Nephron progenitor cell (in vitro differentiated cells): Measurements from ENCODE around the gene P2RY6.

Experiments
- DNase-seq: peaks from one replicate; pipeline ENCODE4 v3.0.0; 2021
- H3K27ac Mint-ChIP-seq: 2 replicates; pipeline ENCODE4 v1.8.0; 2021; ENCODE audit warnings: mild to moderate bottlenecking, moderate library complexity, mixed read lengths
- H3K27me3 Mint-ChIP-seq: 2 replicates; pipeline ENCODE4 v1.8.0; 2021; ENCODE audit warnings: mild to moderate bottlenecking, low read depth, mixed read lengths; ENCODE audit not compliant: poor library complexity
- H3K36me3 Mint-ChIP-seq: 2 replicates; pipeline ENCODE4 v1.8.0; 2021; ENCODE audit warnings: low read depth, mixed read lengths
- H3K4me1 Mint-ChIP-seq: 2 replicates; pipeline ENCODE4 v1.8.0; 2021; ENCODE audit warnings: mixed read lengths
- H3K4me3 Mint-ChIP-seq: 2 replicates; pipeline ENCODE4 v1.8.0; 2021; ENCODE audit warnings: mild to moderate bottlenecking, moderate library complexity, mixed read lengths
- H3K9me3 Mint-ChIP-seq: 2 replicates; pipeline ENCODE4 v1.8.0; 2021; ENCODE audit warnings: mild to moderate bottlenecking, moderate library complexity, mixed read lengths
- TF ChIP-seq, protein P1 (sequence below): fragments of 200-600 bp; sonication (generic); IDR thresholded peaks from 2 replicates; pipeline ENCODE4 v1.5.0; 2021; ENCODE audit warnings: antibody characterized with exemption

P2RY6 gene

DNA sequence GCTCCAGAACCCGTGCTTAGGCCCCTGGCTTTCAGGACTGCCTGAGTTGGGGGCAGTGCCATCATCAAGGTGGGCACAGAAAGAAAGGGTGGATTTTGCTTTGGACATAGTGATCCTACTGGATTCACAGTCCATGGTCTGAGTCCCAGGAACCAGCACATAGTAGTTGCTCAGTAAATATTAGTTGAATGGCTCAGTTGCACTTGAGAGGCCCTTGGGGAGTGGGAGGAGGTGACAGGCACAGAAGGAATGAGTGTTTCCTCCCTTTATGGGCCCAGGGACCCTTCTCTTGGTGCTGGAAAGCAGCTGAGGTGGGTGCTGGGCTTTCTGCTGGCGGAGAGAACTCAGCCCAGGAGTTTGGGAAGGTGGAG lies 52.5 kb downstream of the P2RY6 start:
- TF ChIP-seq, protein P1, sequence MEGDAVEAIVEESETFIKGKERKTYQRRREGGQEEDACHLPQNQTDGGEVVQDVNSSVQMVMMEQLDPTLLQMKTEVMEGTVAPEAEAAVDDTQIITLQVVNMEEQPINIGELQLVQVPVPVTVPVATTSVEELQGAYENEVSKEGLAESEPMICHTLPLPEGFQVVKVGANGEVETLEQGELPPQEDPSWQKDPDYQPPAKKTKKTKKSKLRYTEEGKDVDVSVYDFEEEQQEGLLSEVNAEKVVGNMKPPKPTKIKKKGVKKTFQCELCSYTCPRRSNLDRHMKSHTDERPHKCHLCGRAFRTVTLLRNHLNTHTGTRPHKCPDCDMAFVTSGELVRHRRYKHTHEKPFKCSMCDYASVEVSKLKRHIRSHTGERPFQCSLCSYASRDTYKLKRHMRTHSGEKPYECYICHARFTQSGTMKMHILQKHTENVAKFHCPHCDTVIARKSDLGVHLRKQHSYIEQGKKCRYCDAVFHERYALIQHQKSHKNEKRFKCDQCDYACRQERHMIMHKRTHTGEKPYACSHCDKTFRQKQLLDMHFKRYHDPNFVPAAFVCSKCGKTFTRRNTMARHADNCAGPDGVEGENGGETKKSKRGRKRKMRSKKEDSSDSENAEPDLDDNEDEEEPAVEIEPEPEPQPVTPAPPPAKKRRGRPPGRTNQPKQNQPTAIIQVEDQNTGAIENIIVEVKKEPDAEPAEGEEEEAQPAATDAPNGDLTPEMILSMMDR = no peak
- no peak for DNase-seq
- no peak overlapping the region for H3K4me3 Mint-ChIP-seq
- peaks cover 95% of the 10 kb centered on the region for H3K4me1 Mint-ChIP-seq
- H3K27me3 Mint-ChIP-seq = peaks cover under 1% of the 10 kb centered on the region
- H3K36me3 Mint-ChIP-seq = peaks cover 11% of the 10 kb centered on the region
- H3K27ac Mint-ChIP-seq = peak overlapping the region; percentile 82
- no peaks in the 10 kb centered on the region for H3K9me3 Mint-ChIP-seq

DNA sequence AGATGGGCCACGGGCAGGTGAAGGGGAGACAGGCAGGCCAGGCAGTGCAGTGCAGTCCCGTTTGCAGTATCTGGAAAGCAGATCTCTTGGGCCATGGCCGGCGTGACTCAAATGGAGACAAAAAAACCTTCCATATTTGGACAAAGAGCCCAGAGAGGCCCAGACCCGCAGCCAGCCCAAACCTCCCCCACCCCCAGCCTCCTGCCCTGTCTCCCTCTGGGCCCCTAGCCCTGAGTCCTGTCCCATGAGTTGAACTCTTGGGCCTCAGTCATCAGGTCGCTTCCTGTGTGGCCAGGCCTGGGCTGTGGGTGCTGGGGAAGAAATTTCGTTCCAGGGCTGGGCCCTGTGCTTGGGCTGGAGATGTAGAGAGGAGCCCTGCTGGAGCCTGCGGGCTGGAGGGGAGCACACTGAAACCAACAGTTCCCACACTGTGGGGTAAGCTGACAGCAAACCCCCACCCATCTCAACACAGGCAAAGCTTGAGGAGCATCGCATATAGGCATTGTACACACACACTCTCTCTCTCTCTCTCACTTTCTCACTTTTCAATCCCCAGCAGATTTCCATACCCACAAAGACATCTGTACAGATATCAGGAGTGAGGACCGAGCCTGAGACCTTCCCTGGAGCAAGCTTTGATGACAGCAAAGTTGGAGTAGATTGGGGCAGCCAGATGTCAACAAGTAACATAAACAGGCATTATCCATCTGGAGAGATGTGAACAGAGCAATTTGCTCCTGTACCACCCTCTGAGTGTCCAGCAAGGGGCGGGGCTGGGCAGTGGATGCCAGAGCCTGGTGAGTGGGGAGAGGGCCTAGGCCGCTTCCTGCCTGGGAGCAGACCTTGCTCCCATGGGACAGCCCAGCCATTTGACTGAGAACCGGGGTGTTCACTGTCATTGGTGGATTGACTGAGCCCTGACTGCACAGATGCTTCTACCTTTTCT lies 53.2 kb downstream of the P2RY6 start:
- H3K27ac Mint-ChIP-seq = peak overlapping the region; percentile 82
- H3K9me3 Mint-ChIP-seq = no peaks in the 10 kb centered on the region
- H3K27me3 Mint-ChIP-seq = no peaks in the 10 kb centered on the region
- TF ChIP-seq, protein P1 = no peak
- H3K4me3 Mint-ChIP-seq = peak overlapping the region; percentile 37
- H3K4me1 Mint-ChIP-seq = peaks cover 95% of the 10 kb centered on the region
- DNase-seq = no peak
- H3K36me3 Mint-ChIP-seq = peaks cover 8% of the 10 kb centered on the region

DNA sequence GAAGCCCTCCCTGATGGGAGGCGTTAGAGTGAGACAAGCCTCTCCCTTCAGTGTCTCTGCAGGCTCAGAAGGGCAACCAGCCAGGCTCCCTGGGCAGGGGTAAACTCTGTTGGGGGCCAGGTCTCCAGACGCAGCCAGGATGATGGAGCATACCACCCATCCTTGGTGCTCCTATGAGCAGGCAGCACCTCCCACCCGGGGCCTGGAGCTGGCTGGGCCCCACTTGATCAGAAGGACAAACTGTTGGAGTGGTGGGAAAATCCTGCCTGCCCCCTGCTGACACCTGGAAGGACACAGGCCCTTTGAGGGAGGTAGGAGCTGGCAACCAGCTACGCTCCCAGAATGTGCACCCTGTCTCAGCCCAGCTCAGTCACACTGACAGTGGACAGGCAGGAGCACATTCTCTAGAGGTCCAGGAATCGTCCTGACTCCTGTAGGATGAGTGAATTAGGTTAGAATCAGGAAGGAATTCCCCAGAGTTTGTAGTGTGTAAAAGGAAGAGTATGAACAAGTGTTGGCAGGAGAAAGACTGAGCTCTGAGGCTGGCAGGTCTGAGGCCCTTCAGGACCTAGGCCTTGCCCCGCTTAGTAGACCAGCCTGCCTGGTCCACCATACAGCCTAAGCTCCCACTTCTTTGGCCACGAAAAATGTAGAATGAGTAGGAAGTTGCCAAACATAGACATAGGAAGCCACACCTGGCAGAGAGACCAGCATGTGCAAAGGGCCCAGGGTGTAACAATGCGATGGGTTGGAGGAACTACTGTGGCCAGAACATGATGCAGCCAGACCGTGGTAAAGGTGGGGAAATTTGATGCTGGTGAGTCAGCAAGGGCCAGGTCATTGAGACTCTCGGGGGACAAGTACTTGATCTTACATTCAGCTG lies 55.0 kb downstream of the P2RY6 start:
- Mint-ChIP-seq H3K9me3 (no peaks in the 10 kb centered on the region), H3K27me3 (peaks cover 2% of the 10 kb centered on the region), H3K36me3 (peaks cover 8% of the 10 kb centered on the region), H3K4me1 (peaks cover 98% of the 10 kb centered on the region), H3K27ac (peak overlapping the region; percentile 68), H3K4me3 (peak overlapping the region; percentile 5)
- DNase-seq = no peak
- TF ChIP-seq, protein P1 = no peak

DNA sequence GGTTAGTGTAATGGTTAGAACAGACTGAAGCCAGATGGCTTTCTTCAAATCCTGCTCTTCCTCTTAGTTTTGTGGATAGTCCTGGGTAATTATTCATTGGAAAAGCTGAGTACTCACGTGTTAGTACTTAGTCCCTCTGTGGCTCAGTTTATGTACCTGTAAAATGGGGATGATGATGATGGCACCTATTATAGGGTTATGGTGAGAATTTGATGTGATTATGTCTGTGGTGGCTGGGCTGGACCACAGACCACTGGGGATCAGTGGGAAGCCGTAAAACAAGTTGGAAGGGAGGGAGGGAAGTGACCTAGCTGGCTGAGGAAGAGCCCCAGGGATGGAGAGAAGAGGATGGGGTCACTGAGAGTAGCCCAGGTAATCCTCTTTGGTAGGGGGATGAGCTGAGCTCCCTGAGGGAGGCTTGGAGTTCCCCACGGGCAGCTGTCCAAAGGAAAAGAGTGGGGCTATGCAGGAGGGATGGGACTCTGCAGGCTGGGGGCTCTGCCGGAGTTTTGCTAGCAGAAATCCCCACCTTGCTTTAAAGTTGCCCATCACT lies 55.8 kb downstream of the P2RY6 start:
- Mint-ChIP-seq H3K4me3 (no peak overlapping the region), H3K27me3 (peaks cover 3% of the 10 kb centered on the region), H3K4me1 (peaks cover 98% of the 10 kb centered on the region), H3K36me3 (peaks cover 8% of the 10 kb centered on the region), H3K27ac (peak overlapping the region; percentile 77), H3K9me3 (no peaks in the 10 kb centered on the region)
- TF ChIP-seq, protein P1 = no peak
- DNase-seq = no peak

DNA sequence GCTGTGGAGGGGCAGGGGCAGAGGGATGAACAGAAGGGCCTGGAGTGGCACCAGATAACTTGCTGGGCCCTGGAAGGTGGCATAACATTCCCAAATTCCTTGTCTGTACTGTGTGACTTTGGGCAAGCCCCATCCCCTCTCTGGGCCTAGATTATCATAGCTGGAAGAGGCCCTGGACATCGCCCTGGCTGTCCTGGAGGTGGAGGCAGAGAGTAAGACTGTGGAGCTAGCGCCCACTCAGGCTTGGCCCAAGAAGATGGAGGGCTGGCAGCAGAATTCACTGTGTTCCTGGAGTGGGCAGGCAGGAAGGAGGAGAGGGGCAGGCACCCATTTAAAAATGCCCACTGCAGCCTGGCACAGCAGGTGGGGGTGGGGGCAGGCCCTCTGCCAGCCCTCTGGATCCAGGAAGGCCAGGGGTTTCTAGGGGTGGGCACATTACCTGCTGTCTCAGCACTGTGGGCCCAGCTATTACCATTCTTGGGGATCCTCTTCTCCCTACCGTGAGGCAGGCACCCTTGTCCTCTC lies 58.5 kb downstream of the P2RY6 start:
- TF ChIP-seq, protein P1 = no peak
- H3K9me3 Mint-ChIP-seq = no peaks in the 10 kb centered on the region
- peaks cover 3% of the 10 kb centered on the region for H3K27me3 Mint-ChIP-seq
- peaks cover 8% of the 10 kb centered on the region for H3K36me3 Mint-ChIP-seq
- peak overlapping the region; percentile 64 for H3K4me3 Mint-ChIP-seq
- peak; percentile 39 for DNase-seq
- H3K4me1 Mint-ChIP-seq = peaks cover 98% of the 10 kb centered on the region
- peak overlapping the region; percentile 94 for H3K27ac Mint-ChIP-seq
